Eye (tissue), 1 donor: ENCODE data around the gene IL19.

Source experiments
- DNase-seq: peaks from one replicate; pipeline ENCODE4 v3.0.0-alpha.2; 2015

Gene IL19

GRCh38 chr1:206801467-206801866 is 30.9 kb downstream of the IL19 start:
- DNase-seq: no peak

DNA sequence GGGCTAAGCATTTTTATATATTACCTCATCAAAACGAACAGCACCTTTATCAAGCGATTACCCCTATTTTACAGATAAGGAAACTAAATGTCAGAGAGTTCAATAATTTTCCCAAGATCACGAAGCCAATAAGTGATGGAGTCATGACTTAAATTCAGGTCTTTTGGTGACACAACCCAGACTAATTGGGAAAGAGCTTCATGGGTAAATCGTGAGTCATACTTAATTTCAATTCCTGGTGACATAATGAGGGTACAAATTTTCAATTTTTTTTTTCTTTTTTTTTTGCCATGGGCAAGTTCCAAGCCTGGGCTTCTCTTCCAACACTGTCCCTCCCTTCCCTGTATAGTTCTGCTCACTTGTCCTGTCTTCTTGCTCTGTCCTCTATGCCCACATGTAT is 31.8 kb downstream of the IL19 start:
- DNase-seq: no peak

- DNase-seq: no peak
Measured at GRCh38 chr1:206803221-206803730, 32.7 kb downstream of the IL19 start.

DNA sequence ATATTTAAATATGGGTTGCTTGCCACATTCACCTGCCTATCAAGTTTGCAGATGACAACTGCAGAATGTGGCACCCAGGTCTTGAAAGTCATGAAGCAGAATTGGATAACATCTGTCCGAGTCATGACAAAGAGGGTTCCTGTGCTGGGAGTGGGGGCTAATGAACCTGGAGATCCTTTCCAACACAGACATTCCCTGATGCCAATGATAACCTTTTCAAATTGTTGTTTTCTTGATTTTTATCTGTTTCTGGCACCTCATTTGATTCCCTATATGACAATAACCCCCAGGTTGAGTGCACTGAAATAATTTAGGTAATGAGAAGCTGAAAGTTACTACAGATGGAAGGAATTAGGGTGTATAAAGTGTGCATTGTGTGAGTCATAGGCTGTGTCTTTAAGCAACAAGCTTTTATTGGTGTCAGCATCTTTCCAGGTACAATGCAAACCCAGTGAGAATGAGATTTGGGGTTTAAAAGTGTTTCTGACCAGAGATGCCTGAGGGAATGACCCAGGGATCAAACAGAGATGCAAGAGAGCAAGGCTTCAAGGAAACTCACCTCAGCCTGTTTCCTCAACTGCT is 33.7 kb downstream of the IL19 start:
- no peak for DNase-seq

GRCh38 chr1:206805357-206805756 is 34.8 kb downstream of the IL19 start:
- DNase-seq: no peak

GRCh38 chr1:206808615-206809014 is 38.0 kb downstream of the IL19 start:
- no peak for DNase-seq

GRCh38 chr1:206809504-206810084 is 39.0 kb downstream of the IL19 start:
- DNase-seq: no peak

- no peak for DNase-seq
Measured at GRCh38 chr1:206812471-206812870, 41.9 kb downstream of the IL19 start.

- DNase-seq: peak; percentile 63
Measured at GRCh38 chr1:206814716-206815341, 44.3 kb downstream of the IL19 start.

- DNase-seq: peak; percentile 3
Measured at GRCh38 chr1:206816390-206817287, 46.1 kb downstream of the IL19 start.

DNA sequence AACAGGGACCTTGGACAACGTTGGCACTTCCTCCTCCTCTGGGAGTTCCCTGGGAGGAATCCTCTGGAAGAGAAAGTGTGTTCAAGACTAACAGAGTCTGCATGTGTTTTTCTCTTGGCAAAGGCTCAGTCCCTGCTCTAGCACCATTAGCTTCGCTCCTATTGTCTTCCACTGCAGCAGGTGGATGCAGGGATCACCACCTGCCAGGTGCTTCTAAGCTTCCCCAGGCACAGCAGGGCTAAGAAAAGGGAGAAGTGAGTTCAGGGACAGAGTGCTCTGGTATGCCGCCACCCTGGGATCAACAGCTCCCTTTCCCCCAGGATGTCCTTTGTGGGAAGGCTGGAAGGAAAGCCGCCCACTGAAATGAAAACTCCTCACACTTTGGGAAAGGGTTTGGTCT is 50.9 kb downstream of the IL19 start:
- no peak for DNase-seq

DNA sequence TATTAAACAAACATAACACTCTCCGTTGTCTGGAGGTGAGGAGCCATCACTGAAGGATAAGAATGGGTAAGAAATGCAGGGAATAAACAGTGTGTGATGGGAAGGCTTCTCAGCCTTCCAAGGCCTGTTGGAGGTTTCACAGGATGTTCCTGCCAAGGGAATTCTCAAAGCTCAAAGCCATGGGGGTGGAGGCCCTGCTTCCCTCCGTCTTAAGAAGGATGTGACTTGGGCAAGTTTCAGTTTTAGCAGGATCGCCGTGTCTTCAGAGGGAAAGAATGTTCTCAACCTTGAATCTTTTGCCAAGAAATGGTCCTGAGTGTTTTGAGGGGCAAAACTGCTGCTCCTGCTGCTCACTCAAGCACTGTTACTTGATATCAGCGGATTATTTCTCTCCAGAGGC is 53.2 kb downstream of the IL19 start:
- DNase-seq: no peak

DNA sequence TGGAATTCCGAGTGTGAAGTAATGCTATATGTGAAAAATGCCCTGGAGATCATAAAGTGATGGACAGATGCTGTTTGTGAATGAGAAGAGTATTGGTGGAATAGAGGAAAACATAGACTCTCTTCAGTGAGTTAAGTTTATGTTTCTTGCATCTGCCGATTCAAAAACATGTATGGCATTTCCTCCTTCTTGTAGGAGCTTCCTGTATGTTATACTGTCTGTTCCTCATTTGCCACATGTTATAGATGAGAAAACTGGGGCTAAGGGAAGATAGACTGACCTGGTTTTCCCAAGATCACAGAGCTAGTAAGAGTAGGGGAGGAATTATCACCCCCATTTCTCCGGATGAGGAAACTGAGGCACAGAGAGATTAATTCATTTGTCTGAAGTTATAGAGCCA is 53.8 kb downstream of the IL19 start:
- DNase-seq: no peak

GRCh38 chr1:206826394-206826793 is 55.8 kb downstream of the IL19 start:
- DNase-seq: no peak

DNA sequence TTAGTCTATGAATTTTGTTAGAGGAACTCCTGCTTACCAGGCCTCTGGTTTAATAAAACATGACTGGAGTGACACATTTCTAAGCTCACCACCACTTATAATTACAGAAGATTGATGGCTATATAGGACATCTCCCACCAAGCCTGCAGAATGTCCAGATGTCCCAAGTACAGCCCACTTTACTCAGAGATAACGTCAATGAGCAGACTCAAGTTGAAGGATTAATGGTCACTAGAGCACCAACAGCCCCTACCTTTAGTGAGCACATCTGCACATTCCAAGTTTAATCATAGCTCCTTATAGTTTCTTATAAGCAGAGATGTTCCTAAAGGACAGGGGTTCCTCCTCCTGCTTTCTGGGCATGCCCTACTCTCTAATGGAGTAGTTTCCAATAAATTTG is 57.5 kb downstream of the IL19 start:
- no peak for DNase-seq

DNA sequence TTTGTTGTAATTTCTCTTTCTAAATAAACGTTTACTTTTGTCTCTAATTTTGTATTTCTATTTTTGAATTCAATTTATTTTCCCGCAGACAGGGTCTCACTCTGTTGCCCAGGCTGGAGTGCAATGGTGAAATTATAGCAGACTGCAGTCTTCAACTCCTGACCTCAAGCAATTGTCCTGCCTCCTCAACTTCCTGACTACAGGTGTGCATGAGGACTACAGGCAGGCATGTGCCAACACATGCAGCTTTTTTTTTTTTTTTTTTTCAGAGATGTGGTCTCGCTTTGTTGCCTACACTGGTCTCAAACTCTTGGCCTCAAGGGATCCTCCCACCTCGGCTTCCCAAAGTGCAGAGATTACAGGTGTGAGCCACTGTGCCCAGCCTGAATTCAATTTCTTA is 58.2 kb downstream of the IL19 start:
- no peak for DNase-seq

DNA sequence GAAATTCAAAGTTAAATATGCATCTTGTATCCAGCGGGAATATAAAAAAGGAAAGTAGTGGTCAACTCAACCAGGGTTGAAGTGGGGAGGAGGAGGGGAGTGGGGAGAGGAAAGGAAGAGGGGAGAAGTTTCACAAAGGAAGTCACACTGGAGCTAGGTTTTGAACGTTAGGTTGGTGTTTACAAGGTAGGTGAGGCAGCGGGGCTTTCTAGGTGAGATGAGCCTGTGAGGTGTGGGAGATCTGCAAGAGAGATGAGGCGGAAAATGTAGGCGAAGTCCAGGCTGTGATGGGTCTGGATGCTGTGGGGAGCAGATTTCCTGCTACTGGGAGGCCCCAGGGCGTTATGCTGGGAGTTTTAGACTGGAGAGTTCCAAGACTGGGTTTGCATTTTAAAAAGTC is 58.7 kb downstream of the IL19 start:
- no peak for DNase-seq

GRCh38 chr1:206829875-206830274 is 59.3 kb downstream of the IL19 start:
- DNase-seq: no peak

GRCh38 chr1:206831650-206832049 is 61.1 kb downstream of the IL19 start:
- no peak for DNase-seq

DNA sequence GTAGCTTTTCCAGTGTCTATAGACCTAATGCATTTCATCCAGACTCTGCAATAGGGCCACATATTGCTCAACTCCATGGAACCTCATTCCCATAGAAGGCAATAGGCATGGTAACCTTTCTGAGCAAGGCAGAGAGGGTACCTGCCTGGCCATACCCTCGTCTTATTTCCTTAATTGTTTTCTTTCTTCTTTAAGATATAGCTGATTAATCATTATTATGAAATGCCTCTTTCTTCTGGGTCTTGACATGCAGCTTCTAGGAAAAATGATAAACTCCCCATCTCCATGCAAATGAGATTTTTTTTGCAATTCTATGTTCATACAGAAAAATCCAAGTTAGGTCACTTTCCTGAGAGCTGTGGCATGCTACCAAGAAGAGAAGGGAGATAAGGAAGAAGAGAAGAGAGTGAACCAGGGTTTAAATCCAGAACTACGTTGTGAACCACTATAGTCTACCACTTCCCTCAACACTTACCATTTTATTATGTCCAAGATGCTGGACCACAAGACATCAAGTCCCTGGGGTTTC is 61.8 kb downstream of the IL19 start:
- no peak for DNase-seq

DNA sequence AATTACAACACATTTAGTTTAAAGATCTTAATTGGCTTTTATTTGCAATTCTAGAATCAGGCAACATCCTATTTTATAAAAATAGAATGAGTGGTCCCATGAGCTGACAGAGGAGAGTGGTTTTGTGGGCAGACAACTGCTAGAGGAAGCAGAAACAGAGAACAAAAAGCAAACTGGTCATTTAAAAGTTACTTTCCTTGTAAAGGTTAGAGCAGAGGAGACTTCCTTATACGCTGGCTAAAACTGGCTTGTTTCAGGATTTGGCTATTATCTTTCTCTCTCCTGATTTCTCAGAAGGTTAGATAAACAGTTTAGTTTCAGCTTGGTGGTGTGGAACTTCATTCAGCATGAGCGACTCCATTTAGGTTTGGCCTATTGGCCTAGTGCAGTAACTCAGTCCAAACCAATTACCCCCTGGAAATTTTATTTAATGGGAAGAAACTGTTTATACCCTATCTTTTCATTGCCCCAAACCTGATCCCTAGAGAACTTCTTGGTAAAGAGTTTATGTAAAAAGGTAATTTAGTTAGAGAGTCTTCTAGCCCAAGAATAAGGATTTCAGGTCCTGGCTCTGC is 62.6 kb downstream of the IL19 start:
- DNase-seq: no peak

DNA sequence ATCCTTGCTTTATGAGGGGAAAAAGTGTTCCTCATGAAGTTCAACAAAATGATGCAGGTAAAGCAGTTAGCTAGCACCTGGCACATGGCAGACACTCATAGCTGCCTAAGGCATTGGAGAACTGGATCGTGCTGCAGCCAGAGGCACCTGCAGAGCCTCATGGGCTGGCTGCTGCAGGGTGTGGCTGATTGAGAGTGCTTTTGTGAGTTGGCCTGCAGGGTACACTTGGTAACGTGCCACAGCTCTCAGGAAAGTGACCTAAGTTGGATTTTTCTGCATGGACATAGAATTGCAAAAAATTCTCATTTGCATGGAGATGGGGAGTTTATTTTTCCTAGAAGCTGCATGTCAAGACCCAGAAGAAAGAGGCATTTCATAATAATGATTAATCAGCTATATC is 63.2 kb downstream of the IL19 start:
- no peak for DNase-seq

DNA sequence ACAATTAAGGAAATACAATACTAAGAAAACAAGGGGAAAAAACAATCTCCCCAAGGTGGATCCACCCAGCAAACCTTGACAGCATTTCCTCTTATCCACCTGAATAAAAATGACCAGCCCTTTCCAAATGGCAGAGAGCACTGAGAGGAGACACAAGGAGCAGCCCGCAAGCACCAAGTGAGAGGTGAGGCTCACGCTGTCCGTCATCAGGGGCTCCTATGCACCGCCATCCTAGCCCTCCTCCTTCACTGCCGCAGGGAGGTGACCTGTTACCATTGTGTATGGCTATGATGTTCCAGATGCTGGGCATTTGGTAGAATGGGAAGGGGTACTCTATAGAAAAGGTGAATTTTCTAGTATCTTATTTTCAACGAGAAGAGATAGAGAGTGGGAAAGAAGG is 63.6 kb downstream of the IL19 start:
- no peak for DNase-seq
